ENCODE data around the gene DIPK1B. TPM values are rescaled to one million over a fixed set of nuclear protein-coding genes. Genes with fewer than 3 reads are reported as not detected.

The DIPK1B gene
- polyA plus RNA-seq, 1 of the 3 experiments (the other 2 are of a cell fraction), result 24.5 TPM

DNA sequence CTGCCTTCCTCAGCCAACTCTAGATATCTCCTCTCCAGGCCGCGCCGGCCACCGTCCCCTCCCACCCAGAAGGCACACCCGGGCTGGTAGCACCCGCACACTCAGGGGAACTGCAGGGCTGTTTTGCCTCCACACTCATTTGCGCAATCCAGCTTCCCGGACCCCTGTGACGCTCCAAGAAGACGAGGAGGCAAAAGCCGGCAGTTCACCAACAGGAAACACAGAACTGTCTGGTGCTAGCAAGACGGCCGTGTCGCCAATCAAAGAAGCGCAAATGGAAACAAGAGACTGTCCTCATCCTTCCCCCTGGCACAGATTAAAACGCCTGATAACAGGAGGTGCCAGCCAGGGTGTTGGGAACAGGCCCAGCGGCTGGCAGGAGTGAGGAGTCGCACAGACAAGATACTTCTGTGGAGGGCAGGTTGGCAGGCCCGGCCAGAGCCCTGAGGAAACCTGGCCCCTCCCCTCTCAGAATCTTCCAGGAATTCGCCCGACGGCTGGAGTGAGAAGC, 32.9 kb upstream of the DIPK1B start:
- Histone ChIP-seq H3K27me3 (ENCODE audit: insufficient read depth) (no peaks in the 10 kb centered on the region), H3K9me3 (no peaks in the 10 kb centered on the region), H3K36me3 (replicated peaks in 1 of 2; ENCODE audit: control insufficient read depth in 1 of 2, insufficient read depth in 2 of 2, low read length in 1 of 2) (no peaks in the 10 kb centered on the region), H3K79me2 (ENCODE audit: insufficient read depth) (peaks cover 6% of the 10 kb centered on the region; the same call in 1 of the 2 replicates), H3K4me2 (no peak overlapping the region), H3K4me1 (ENCODE audit: control insufficient read depth in 1 of 2, insufficient read depth in 2 of 2, low read depth in 1 of 2, low read length in 1 of 2) (peaks cover 0 to 21% of the 10 kb centered on the region in 2 experiments; a peak in 1 of 4 replicates), H3F3A (replicated peaks; ENCODE audit: insufficient read depth) (no peaks in the 10 kb centered on the region), H3K4me3 (ENCODE audit: low read depth in 2 of 2, low read length in 1 of 2) (no peak overlapping the region), H3K9me2 (no peaks in the 10 kb centered on the region), H3K27ac (ENCODE audit: low read depth in 2 of 2, low read length in 1 of 2) (peak overlapping the region in 1 of 2 experiments; percentile 67; a peak in 1 of 4 replicates), H3K9ac (no peak overlapping the region), H4K20me1 (ENCODE audit: insufficient read depth) (0 out of 2 replicates have a peak, but pooled peaks cover 7% of the 10 kb centered on the region), H2AFZ (ENCODE audit: low read depth) (no peak overlapping the region)
- DNase-seq, result no peak
- CTCF ChIA-PET, result interaction anchor here (1.4 to 8.5 kb wide), 2 partner anchors 7 to 13 kb away, joined by 3 to 90 read pairs; no protein-coding TSS in a partner anchor
- TF ChIP-seq TCF12 (IDR thresholded peaks at IDR 0.05) (no peak), REST (IDR thresholded peaks at IDR 0.05; ENCODE audit: low read depth, low read length) (no peak), GATA2 (CRISPR knock-in tag; IDR thresholded peaks at IDR 0.05) (peak; percentile 75)
- POLR2A ChIA-PET, result no interaction called here
- 87% methylated on average over 22 of the region's 22 CpGs for whole genome bisulfite sequencing (ENCODE audit: low lambda C conversion rate)

DNA sequence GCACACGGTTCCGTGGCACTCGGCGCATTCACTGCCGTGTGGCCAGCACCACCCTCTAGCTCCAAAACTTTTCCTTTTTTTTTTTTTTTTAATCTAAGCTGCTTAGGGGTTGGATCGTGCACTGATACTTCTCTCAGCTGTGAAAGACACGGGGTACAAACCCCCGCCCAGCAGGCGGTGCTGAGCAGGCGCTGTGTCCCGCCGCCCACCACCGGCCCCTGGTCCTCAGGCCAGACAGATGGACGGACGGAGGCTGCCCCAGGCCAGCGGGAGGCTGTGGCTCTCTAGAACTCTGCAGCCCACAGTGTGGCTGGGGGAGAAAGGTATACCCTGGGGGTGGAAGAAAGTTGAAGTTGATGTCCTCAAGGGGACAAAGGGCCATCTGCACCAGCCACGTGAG, 31.3 kb upstream of the DIPK1B start:
- H3K79me2 ChIP-seq (ENCODE audit: insufficient read depth), result peaks cover 19% of the 10 kb centered on the region
- H3K4me2 ChIP-seq, result no peak overlapping the region
- H3F3A ChIP-seq (replicated peaks; ENCODE audit: insufficient read depth), result no peaks in the 10 kb centered on the region
- WGBS (ENCODE audit: low lambda C conversion rate), result 94% methylated on average over 16 of the region's 17 CpGs
- no peak overlapping the region for H3K27ac ChIP-seq (ENCODE audit: low read depth in 2 of 2, low read length in 1 of 2)
- CTCF ChIA-PET, result interaction anchor here (8.5 kb wide), 1 partner anchor 9 kb away, joined by 90 read pairs; no protein-coding TSS in a partner anchor
- no peak overlapping the region for H2AFZ ChIP-seq (ENCODE audit: low read depth)
- H3K36me3 ChIP-seq (replicated peaks in 1 of 2; ENCODE audit: control insufficient read depth in 1 of 2, insufficient read depth in 2 of 2, low read length in 1 of 2), result no peaks in the 10 kb centered on the region
- no peak overlapping the region for H3K9ac ChIP-seq
- peaks cover 11% of the 10 kb centered on the region; the same call in 1 of the 2 replicates for H4K20me1 ChIP-seq (ENCODE audit: insufficient read depth)
- no peak for DNase-seq
- POLR2A ChIA-PET, result no interaction called here
- H3K9me2 ChIP-seq, result no peaks in the 10 kb centered on the region
- no peak overlapping the region for H3K4me3 ChIP-seq (ENCODE audit: low read depth in 2 of 2, low read length in 1 of 2)
- H3K9me3 ChIP-seq, result no peaks in the 10 kb centered on the region
- H3K4me1 ChIP-seq (ENCODE audit: control insufficient read depth in 1 of 2, insufficient read depth in 2 of 2, low read depth in 1 of 2, low read length in 1 of 2), result peaks cover 4 to 32% of the 10 kb centered on the region in 2 experiments; a peak in 2 of 4 replicates
- H3K27me3 ChIP-seq (ENCODE audit: insufficient read depth), result no peaks in the 10 kb centered on the region
- TF ChIP-seq CTCF (IDR thresholded peaks at IDR 0.05) (no peak), TAF1 (IDR thresholded peaks at IDR 0.05; ENCODE audit: borderline replicate concordance, low read depth, low read length) (no peak), MXI1 (IDR thresholded peaks at IDR 0.05; ENCODE audit: low read depth, low read length) (no peak), RAD21 (IDR thresholded peaks at IDR 0.05; ENCODE audit: low read length) (no peak), POLR2AphosphoS5 (IDR thresholded peaks at IDR 0.05; ENCODE audit: low read depth, low read length) (no peak), CHD2 (IDR thresholded peaks at IDR 0.05; ENCODE audit: low read length, partially characterized antibody) (no peak), MAX (IDR thresholded peaks at IDR 0.05; ENCODE audit: low read depth) (no peak), JUND (IDR thresholded peaks at IDR 0.05) (no peak), RXRA (IDR thresholded peaks at IDR 0.05; ENCODE audit: borderline replicate concordance, low read depth) (no peak), GATA2 (CRISPR knock-in tag; IDR thresholded peaks at IDR 0.05) (no peak), NRF1 (IDR thresholded peaks at IDR 0.05; ENCODE audit: low read depth, low read length) (no peak), FOXJ3 (CRISPR knock-in tag; IDR thresholded peaks at IDR 0.05) (no peak), USF2 (IDR thresholded peaks at IDR 0.05; ENCODE audit: borderline replicate concordance, low read depth, low read length) (no peak)
- TF ChIP-seq, protein P1, sequence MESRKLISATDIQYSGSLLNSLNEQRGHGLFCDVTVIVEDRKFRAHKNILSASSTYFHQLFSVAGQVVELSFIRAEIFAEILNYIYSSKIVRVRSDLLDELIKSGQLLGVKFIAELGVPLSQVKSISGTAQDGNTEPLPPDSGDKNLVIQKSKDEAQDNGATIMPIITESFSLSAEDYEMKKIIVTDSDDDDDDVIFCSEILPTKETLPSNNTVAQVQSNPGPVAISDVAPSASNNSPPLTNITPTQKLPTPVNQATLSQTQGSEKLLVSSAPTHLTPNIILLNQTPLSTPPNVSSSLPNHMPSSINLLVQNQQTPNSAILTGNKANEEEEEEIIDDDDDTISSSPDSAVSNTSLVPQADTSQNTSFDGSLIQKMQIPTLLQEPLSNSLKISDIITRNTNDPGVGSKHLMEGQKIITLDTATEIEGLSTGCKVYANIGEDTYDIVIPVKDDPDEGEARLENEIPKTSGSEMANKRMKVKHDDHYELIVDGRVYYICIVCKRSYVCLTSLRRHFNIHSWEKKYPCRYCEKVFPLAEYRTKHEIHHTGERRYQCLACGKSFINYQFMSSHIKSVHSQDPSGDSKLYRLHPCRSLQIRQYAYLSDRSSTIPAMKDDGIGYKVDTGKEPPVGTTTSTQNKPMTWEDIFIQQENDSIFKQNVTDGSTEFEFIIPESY (IDR thresholded peaks at IDR 0.05; ENCODE audit: borderline replicate concordance, low read depth), result no peak

All from SK-N-SH (cell line).